ENCODE data around the gene CYTIP. TPM values are rescaled to one million over a fixed set of nuclear protein-coding genes. Genes with fewer than 3 reads are reported as not detected.

CYTIP gene
- total and polyA plus RNA-seq, 2 of the 13 experiments (the other 11 are each of a cell fraction or from before 2014, with no cell fraction given): not detected

- TF ChIP-seq NFAT5 (CRISPR knock-in tag; IDR thresholded peaks at IDR 0.05): no peak
- no peak for TF ChIP-seq ZFP36 (IDR thresholded peaks at IDR 0.05; ENCODE audit: borderline replicate concordance, low read depth, low read length, partially characterized antibody)
- no peak for TF ChIP-seq TBX2 (CRISPR knock-in tag; IDR thresholded peaks at IDR 0.05; ENCODE audit: borderline replicate concordance)
These were observed 42.8 kb upstream of the CYTIP start (continued) for GRCh38 chr2:157486596-157487270.

- Histone ChIP-seq H3K9me3 (ENCODE audit: low read length) (no peaks in the 10 kb centered on the region), H3K27ac (ENCODE audit: extremely low read length, insufficient read depth, low read length) (no peak overlapping the region), H3K79me2 (ENCODE audit: insufficient read depth, low read length) (no peaks in the 10 kb centered on the region), H3K36me3 (replicated peaks in 1 of 2; ENCODE audit: control insufficient read depth in 1 of 2, insufficient read depth in 2 of 2, low read length in 2 of 2) (no peaks in the 10 kb centered on the region), H4K20me1 (ENCODE audit: insufficient read depth, low read length) (no peaks in the 10 kb centered on the region), H3K27me3 (ENCODE audit: control insufficient read depth in 1 of 2, insufficient read depth in 2 of 2, low read length in 2 of 2) (no peaks in the 10 kb centered on the region), H3K4me3 (replicated peaks in 1 of 3; ENCODE audit: insufficient read depth in 1 of 3, low read depth in 2 of 3, low read length in 3 of 3) (no peak overlapping the region), H3K4me2 (ENCODE audit: low read depth, low read length) (no peak overlapping the region), H3K9ac (ENCODE audit: insufficient read depth, low read depth, low read length) (no peak overlapping the region), H3K4me1 (ENCODE audit: insufficient read depth, low read length) (no peaks in the 10 kb centered on the region), H2AFZ (ENCODE audit: low read length) (no peak overlapping the region)
- no TSS peak for BruUV-seq (replicated peaks)
- CTCF ChIA-PET (ENCODE audit: low intra/inter-chr PET ratio, low total read pairs): no interaction called here
- FAIRE-seq (no peak), ATAC-seq (peak; percentile 77), DNase-seq (ENCODE audit: low spot score) (no peak)
- 27% methylated on average over 2 of the region's 3 CpGs for WGBS (ENCODE audit: low lambda C conversion rate)
- in situ Hi-C loops (cut with HindIII; ENCODE audit: extremely low pct_ligation_motif_present, low pct_unique_long_range_greater_than_20kb): loop anchor here (25.0 kb wide), 1 partner anchor 282 kb away; no protein-coding TSS in a partner anchor
- POLR2A ChIA-PET: no interaction called here
- intact Hi-C loops (cut with micrococcal nuclease; ENCODE audit: unreplicated experiment): no loop called here
- no peak for TF ChIP-seq ZBTB1 (CRISPR knock-in tag; IDR thresholded peaks at IDR 0.05; ENCODE audit: borderline replicate concordance)
- no peak for TF ChIP-seq GRHL1 (CRISPR knock-in tag; conservative IDR thresholded peaks at IDR 0.05)
- no peak for TF ChIP-seq RFX3 (CRISPR knock-in tag; IDR thresholded peaks at IDR 0.05)
- no peak for TF ChIP-seq ADNP (CRISPR knock-in tag; IDR thresholded peaks at IDR 0.05)
- no peak for TF ChIP-seq SSRP1 (CRISPR knock-in tag; IDR thresholded peaks at IDR 0.05)
- no peak for TF ChIP-seq ZNF33A (CRISPR knock-in tag; IDR thresholded peaks at IDR 0.05; ENCODE audit: borderline replicate concordance)
- TF ChIP-seq PCBP2 (optimal IDR thresholded peaks at IDR 0.05; ENCODE audit: low read depth, low read length, poor library complexity, severe bottlenecking): no peak
- TF ChIP-seq MAFK (conservative IDR thresholded peaks at IDR 0.05 in 1 of 2, IDR thresholded peaks at IDR 0.05 in 1 of 2; ENCODE audit: low read length in 2 of 2): peak; percentile 46 to 49; a peak in 2 of 4 replicates
- no peak for TF ChIP-seq SMAD1 (CRISPR knock-in tag; IDR thresholded peaks at IDR 0.05; ENCODE audit: borderline replicate concordance, low read depth)
- 0 out of 2 replicates have a peak, but pooled peaks have one; percentile 33 for TF ChIP-seq ZFP90 (CRISPR knock-in tag; IDR thresholded peaks at IDR 0.05; ENCODE audit: borderline replicate concordance)
- TF ChIP-seq SNAPC2 (CRISPR knock-in tag; IDR thresholded peaks at IDR 0.05): no peak
- TF ChIP-seq ZNF501 (CRISPR knock-in tag; IDR thresholded peaks at IDR 0.05): 0 out of 2 replicates have a peak, but pooled peaks have one; percentile 25
These were observed 36.5 kb upstream of the CYTIP start for GRCh38 chr2:157480182-157480961.
